Endothelial cell of umbilical vein (primary cell): ENCODE measurements around the gene GBX2. TPM values are rescaled to one million over a fixed set of nuclear protein-coding genes. Genes with fewer than 3 reads are reported as not detected.

Source experiments
- BruUV-seq: library from RNA; stranded (reverse); fragments of 400-500 nt; replicated peaks from 2 replicates; lab custom pipeline; 2021; lab: Mats Ljungman, UMichigan
- CTCF ChIA-PET: fragments of 300-600, 350-600 bp; sonication (Branson Sonifier 250); formaldehyde crosslinking; loops from one replicate; lab custom pipeline; 2021; ENCODE audit warnings: antibody characterized with exemption, inconsistent platforms; lab: Charles Lee
- POLR2A ChIA-PET: fragments of 300-600, 350-600 bp; sonication (Branson Sonifier 250); formaldehyde crosslinking; loops from one replicate; lab custom pipeline; 2021; ENCODE audit warnings: antibody characterized with exemption, inconsistent platforms; lab: Charles Lee
- DNase-seq: peaks from one replicate; pipeline ENCODE4 v3.0.0-alpha.2; 2011; ENCODE audit warnings: low read depth, low spot score
- FAIRE-seq: peaks from 2 replicates; lab custom pipeline; 2011; peaks lifted over from hg19 to GRCh38; lab: Jason Lieb, UNC
- H2AFZ ChIP-seq: 2 replicates; pipeline ENCODE4 v1.6.0; 2012; ENCODE audit warnings: low read depth, low read length, control low read depth, inconsistent platforms
- H3K27ac ChIP-seq: 2 replicates; pipeline ENCODE4 v1.5.1; 2011; ENCODE audit warnings: low read depth, mild to moderate bottlenecking, control low read depth, low read length, moderate library complexity; ENCODE audit not compliant: insufficient read depth
- H3K27me3 ChIP-seq, 2 experiments: 2 replicates each; pipeline versions ENCODE4 v1.6.0 to v1.6.1; 2011; ENCODE audit warnings: low read length in 2 of 2, mixed read lengths in 1 of 2; ENCODE audit not compliant: control insufficient read depth in 2 of 2, insufficient read depth in 2 of 2
- H3K36me3 ChIP-seq, 2 experiments: 2 replicates in 1 of 2; 3 replicates in 1 of 2; pipeline ENCODE4 v1.5.1; 2011; ENCODE audit warnings: low read length in 2 of 2, mild to moderate bottlenecking in 1 of 2, moderate library complexity in 1 of 2; ENCODE audit not compliant: control insufficient read depth in 2 of 2, insufficient read depth in 2 of 2; ENCODE audit errors: extremely low read depth in 1 of 2
- H3K4me1 ChIP-seq: 3 replicates; pipeline ENCODE4 v1.5.1; 2011; ENCODE audit warnings: mild to moderate bottlenecking, low read length; ENCODE audit not compliant: control insufficient read depth, insufficient read depth; ENCODE audit errors: extremely low read depth
- H3K4me2 ChIP-seq: 2 replicates; pipeline ENCODE4 v1.6.1; 2011; ENCODE audit warnings: low read length, control low read depth, mixed read lengths; ENCODE audit not compliant: insufficient read depth
- H3K4me3 ChIP-seq, 3 experiments: fragments of 200-600 bp in 1 of 3; sonication (generic), shearing (Covaris generic) in 1 of 3; replicated peaks in 1 of 3; 2 replicates each; pipeline ENCODE4 v1.5.1; 2011 to 2016; ENCODE audit warnings: control low read depth in 3 of 3, low read length in 3 of 3, mild to moderate bottlenecking in 2 of 3, inconsistent platforms in 1 of 3, low read depth in 1 of 3, moderate library complexity in 1 of 3; ENCODE audit not compliant: insufficient read depth in 1 of 3
- H3K79me2 ChIP-seq: 2 replicates; pipeline ENCODE4 v1.6.0; 2012; ENCODE audit warnings: low read length, inconsistent platforms; ENCODE audit not compliant: control insufficient read depth, insufficient read depth
- H3K9ac ChIP-seq: replicated peaks from 2 replicates; pipeline ENCODE3; 2011; ENCODE audit warnings: low read length, control low read depth; ENCODE audit not compliant: insufficient read depth; ENCODE audit errors: extremely low read depth
- H3K9me1 ChIP-seq: replicated peaks from 3 replicates; pipeline ENCODE4 v1.6.0; 2011; ENCODE audit warnings: mild to moderate bottlenecking, low read length; ENCODE audit not compliant: control insufficient read depth, insufficient read depth; ENCODE audit errors: extremely low read depth
- H3K9me3 ChIP-seq: replicated peaks from 2 replicates; pipeline ENCODE4 v1.5.1; 2012; ENCODE audit warnings: low read length, inconsistent platforms; ENCODE audit not compliant: control insufficient read depth, insufficient read depth
- H4K20me1 ChIP-seq: replicated peaks from 2 replicates; pipeline ENCODE3; 2011; ENCODE audit warnings: mild to moderate bottlenecking, low read length; ENCODE audit not compliant: control insufficient read depth, insufficient read depth; ENCODE audit errors: extremely low read depth
- EZH2 ChIP-seq: IDR thresholded peaks from 2 replicates; pipeline ENCODE4 v1.6.1; 2012; ENCODE audit warnings: borderline replicate concordance, low read depth, mild to moderate bottlenecking, moderate library complexity, low read length, inconsistent platforms; ENCODE audit not compliant: severe bottlenecking
- FOS ChIP-seq: IDR thresholded peaks from 2 replicates; pipeline ENCODE4 v1.6.1; 2011; ENCODE audit warnings: mild to moderate bottlenecking, low read length, moderate library complexity, borderline replicate concordance; ENCODE audit not compliant: insufficient read depth
- GATA2 ChIP-seq: IDR thresholded peaks from 2 replicates; pipeline ENCODE4 v1.7.0; 2011; ENCODE audit warnings: low read depth, mild to moderate bottlenecking, moderate library complexity, mixed read lengths, low read length; ENCODE audit not compliant: insufficient read length, insufficient read depth
- JUN ChIP-seq: IDR thresholded peaks from 2 replicates; pipeline ENCODE4 v1.6.1; 2011; ENCODE audit warnings: borderline replicate concordance, low read depth; ENCODE audit not compliant: insufficient read length, insufficient read depth
- MAX ChIP-seq: IDR thresholded peaks from 2 replicates; pipeline ENCODE4 v1.6.1; 2011; ENCODE audit not compliant: insufficient read depth, insufficient read length
- MYC ChIP-seq: IDR thresholded peaks from one replicate; pipeline ENCODE4 v1.6.1; 2011; ENCODE audit warnings: mild to moderate bottlenecking, low read depth, low read length
- POLR2A ChIP-seq: IDR thresholded peaks from 2 replicates; pipeline ENCODE4 v1.6.1; 2012; ENCODE audit warnings: low read depth, mild to moderate bottlenecking, control low read depth, low read length
- POLR2AphosphoS5 ChIP-seq: IDR thresholded peaks from 2 replicates; pipeline ENCODE4 v1.6.1; 2012; ENCODE audit warnings: low read depth, mild to moderate bottlenecking, control low read depth, low read length, moderate library complexity; ENCODE audit not compliant: insufficient read depth
- dilution Hi-C: fragments of 300-500 bp; cut with MboI; formaldehyde crosslinking; loops from one replicate; pipeline ENCODE4 v1.15.0; 2019; ENCODE audit warnings: low sequenced_read_pairs; ENCODE audit not compliant: extremely low pct_ligation_motif_present
- intact Hi-C: fragments of 100-400 bp; cut with micrococcal nuclease; formaldehyde crosslinking; loops from one replicate; pipeline ENCODE4 v1.10.0; 2022
- polyA plus RNA-seq, 4 experiments: library from polyadenylated mRNA; depleted of rRNA in 3 of 4; stranded (reverse) in 3 of 4; unstranded in 1 of 4; fragments of >200 nt; gene quantifications; 2 replicates each; pipeline versions ENCODE4 v1.2.1 to v1.2.3, GENCODE V29; 2011 to 2012; ENCODE audit warnings: missing spikeins in 1 of 4
- total RNA-seq: library from RNA; stranded (reverse); gene quantifications from 2 replicates; pipeline ENCODE4 v1.2.3, GENCODE V29; 2021
- TF ChIP-seq, protein P1 (sequence below), 2 donors: IDR thresholded peaks; 1 replicate in 1 of 2; 2 replicates in 1 of 2; pipeline ENCODE4 v1.5.1; 2011; ENCODE audit warnings: low read length in 2 of 2, mild to moderate bottlenecking in 2 of 2, moderate library complexity in 2 of 2, control low read depth in 1 of 2, inconsistent platforms in 1 of 2, low read depth in 1 of 2; ENCODE audit not compliant: insufficient read depth in 1 of 2; ENCODE audit errors: extremely low read depth in 1 of 2

Gene GBX2
- total and polyA plus RNA-seq, 2 donors (not counting 3 experiments of a cell fraction or from before 2014, with no cell fraction given), result 3.0 to 3.6 TPM

DNA sequence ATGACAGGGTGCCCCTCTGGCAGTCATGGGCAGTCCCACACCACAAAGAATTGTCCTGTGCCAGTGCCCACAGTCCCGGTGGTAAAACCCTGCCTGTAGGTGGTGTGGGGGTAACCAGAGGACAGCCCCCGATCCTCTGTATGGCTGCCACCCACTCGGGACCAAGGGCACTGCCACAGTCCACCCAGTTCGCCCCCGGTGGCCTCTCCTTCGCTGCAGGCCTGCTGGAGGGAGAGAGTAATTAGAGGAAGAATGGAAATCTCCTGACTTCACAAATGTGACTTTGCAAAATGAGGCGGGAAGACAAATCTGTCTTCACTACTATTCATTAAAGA, 11.4 kb downstream of the GBX2 start:
- H2AFZ ChIP-seq, result no peak overlapping the region
- TF ChIP-seq GATA2 (no peak), MAX (no peak), EZH2 (no peak), POLR2A (no peak), MYC (no peak), JUN (no peak), POLR2AphosphoS5 (no peak), FOS (no peak)
- TF ChIP-seq, protein P1, sequence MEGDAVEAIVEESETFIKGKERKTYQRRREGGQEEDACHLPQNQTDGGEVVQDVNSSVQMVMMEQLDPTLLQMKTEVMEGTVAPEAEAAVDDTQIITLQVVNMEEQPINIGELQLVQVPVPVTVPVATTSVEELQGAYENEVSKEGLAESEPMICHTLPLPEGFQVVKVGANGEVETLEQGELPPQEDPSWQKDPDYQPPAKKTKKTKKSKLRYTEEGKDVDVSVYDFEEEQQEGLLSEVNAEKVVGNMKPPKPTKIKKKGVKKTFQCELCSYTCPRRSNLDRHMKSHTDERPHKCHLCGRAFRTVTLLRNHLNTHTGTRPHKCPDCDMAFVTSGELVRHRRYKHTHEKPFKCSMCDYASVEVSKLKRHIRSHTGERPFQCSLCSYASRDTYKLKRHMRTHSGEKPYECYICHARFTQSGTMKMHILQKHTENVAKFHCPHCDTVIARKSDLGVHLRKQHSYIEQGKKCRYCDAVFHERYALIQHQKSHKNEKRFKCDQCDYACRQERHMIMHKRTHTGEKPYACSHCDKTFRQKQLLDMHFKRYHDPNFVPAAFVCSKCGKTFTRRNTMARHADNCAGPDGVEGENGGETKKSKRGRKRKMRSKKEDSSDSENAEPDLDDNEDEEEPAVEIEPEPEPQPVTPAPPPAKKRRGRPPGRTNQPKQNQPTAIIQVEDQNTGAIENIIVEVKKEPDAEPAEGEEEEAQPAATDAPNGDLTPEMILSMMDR (IDR thresholded peaks at IDR 0.05; ENCODE audit: extremely low read depth in 1 of 2, insufficient read depth in 1 of 2, low read depth in 1 of 2, low read length in 2 of 2), result no peak
- FAIRE-seq (no peak), DNase-seq (no peak)
- H4K20me1 ChIP-seq, result no peaks in the 10 kb centered on the region
- H3K36me3 ChIP-seq, result no peaks in the 10 kb centered on the region
- peaks cover 0 to 16% of the 10 kb centered on the region in 2 experiments for H3K27me3 ChIP-seq
- H3K4me1 ChIP-seq, result no peaks in the 10 kb centered on the region
- intact Hi-C loops, result no loop called here
- CTCF ChIA-PET, result no interaction called here
- no peaks in the 10 kb centered on the region for H3K79me2 ChIP-seq
- H3K9ac ChIP-seq, result no peak overlapping the region
- H3K9me1 ChIP-seq, result no peaks in the 10 kb centered on the region
- POLR2A ChIA-PET, result no interaction called here
- no peak overlapping the region for H3K27ac ChIP-seq
- H3K4me3 ChIP-seq, result no peak overlapping the region
- H3K9me3 ChIP-seq, result no peaks in the 10 kb centered on the region
- dilution Hi-C loops, result no loop called here
- no TSS peak for BruUV-seq
- H3K4me2 ChIP-seq, result no peak overlapping the region
